HepG2 (cell line): ENCODE results near the gene HECTD1. TPM values are rescaled to one million over a fixed set of nuclear protein-coding genes. Genes with fewer than 3 reads are reported as not detected.
A peak's percentile ranks its signal among the peaks of the same experiment; 100 is the strongest.

Experiments
- HDAC6 ChIP-seq: fragments of 200-600 bp; sonication (generic); IDR thresholded peaks from 2 replicates; pipeline ENCODE4 v1.7.0; 2017; ENCODE audit warnings: mild to moderate bottlenecking, antibody characterized with exemption, low read length, low read depth
- MATR3 ChIP-seq: sonication (generic); formaldehyde crosslinking; IDR thresholded peaks from 2 replicates; pipeline ENCODE4 v1.4.0; 2020; ENCODE audit warnings: missing genetic modification reagents
- RBM39 ChIP-seq: fragments of 200-400 bp; formaldehyde crosslinking; IDR thresholded peaks from one replicate; pipeline ENCODE4 v1.6.1; 2018; ENCODE audit warnings: antibody characterized with exemption, mild to moderate bottlenecking, low read depth, low read length; ENCODE audit not compliant: poor library complexity, severe bottlenecking
- SIX1 ChIP-seq: sonication (generic); formaldehyde crosslinking; IDR thresholded peaks from 2 replicates; pipeline ENCODE4 v1.4.0; 2020; ENCODE audit warnings: missing genetic modification reagents, borderline replicate concordance
- SP140L ChIP-seq: sonication (generic); formaldehyde crosslinking; IDR thresholded peaks from 2 replicates; pipeline ENCODE4 v1.4.0; 2020; ENCODE audit warnings: missing genetic modification reagents, borderline replicate concordance
- SRF ChIP-seq: IDR thresholded peaks from 2 replicates; pipeline ENCODE4 v1.6.1; 2011; ENCODE audit warnings: mild to moderate bottlenecking, low read depth, low read length, moderate library complexity
- SRSF4 ChIP-seq: fragments of 200-400 bp; formaldehyde crosslinking; IDR thresholded peaks from one replicate; pipeline ENCODE4 v1.6.1; 2018; ENCODE audit warnings: mild to moderate bottlenecking, low read depth, low read length, moderate library complexity; ENCODE audit not compliant: poor library complexity, severe bottlenecking
- TEAD2 ChIP-seq: sonication (generic); formaldehyde crosslinking; IDR thresholded peaks from 2 replicates; pipeline ENCODE4 v1.9.0; 2021; ENCODE audit warnings: missing genetic modification reagents
- TFAP4 ChIP-seq: sonication (generic); IDR thresholded peaks from 2 replicates; pipeline ENCODE4 v1.6.1; 2016; ENCODE audit warnings: low read depth, borderline replicate concordance
- THAP9 ChIP-seq: sonication (generic); formaldehyde crosslinking; IDR thresholded peaks from 2 replicates; pipeline ENCODE4; 2020; ENCODE audit warnings: missing genetic modification reagents, mild to moderate bottlenecking, borderline replicate concordance
- XRCC5 ChIP-seq: fragments of 200-400 bp; formaldehyde crosslinking; optimal IDR thresholded peaks from 2 replicates; pipeline ENCODE3; 2017; ENCODE audit warnings: mild to moderate bottlenecking, low read length
- ZBTB10 ChIP-seq: sonication (generic); formaldehyde crosslinking; IDR thresholded peaks from 2 replicates; pipeline ENCODE4 v1.4.0; 2020; ENCODE audit warnings: missing genetic modification reagents, borderline replicate concordance
- ZBTB8A ChIP-seq: sonication (generic); formaldehyde crosslinking; IDR thresholded peaks from 2 replicates; pipeline ENCODE4 v1.4.0; 2020; ENCODE audit warnings: mild to moderate bottlenecking, low read depth, missing genetic modification reagents, borderline replicate concordance
- ZNF17 ChIP-seq: sonication (generic); formaldehyde crosslinking; IDR thresholded peaks from 2 replicates; pipeline ENCODE4 v1.5.0; 2020; ENCODE audit warnings: mild to moderate bottlenecking, missing genetic modification reagents
- ZNF230 ChIP-seq: sonication (generic); formaldehyde crosslinking; IDR thresholded peaks from 2 replicates; pipeline ENCODE4 v1.4.0; 2020; ENCODE audit warnings: mild to moderate bottlenecking, missing genetic modification reagents
- ZNF251 ChIP-seq: sonication (generic); formaldehyde crosslinking; IDR thresholded peaks from 2 replicates; pipeline ENCODE4 v1.9.0; 2021; ENCODE audit warnings: mild to moderate bottlenecking, missing genetic modification reagents
- ZNF275 ChIP-seq: sonication (generic); formaldehyde crosslinking; IDR thresholded peaks from 2 replicates; pipeline ENCODE4 v1.8.0; 2022; ENCODE audit warnings: missing genetic modification reagents, mild to moderate bottlenecking, inconsistent platforms, borderline replicate concordance
- ZNF567 ChIP-seq: sonication (generic); formaldehyde crosslinking; IDR thresholded peaks from 2 replicates; pipeline ENCODE4 v1.8.1; 2023; ENCODE audit warnings: mild to moderate bottlenecking, missing genetic modification reagents, borderline replicate concordance
- ZNF891 ChIP-seq: sonication (generic); formaldehyde crosslinking; IDR thresholded peaks from 2 replicates; pipeline ENCODE4 v1.5.0; 2020; ENCODE audit warnings: mild to moderate bottlenecking, missing genetic modification reagents
- polyA plus RNA-seq, 8 experiments: library from polyadenylated mRNA; depleted of rRNA in 3 of 8; stranded (reverse) in 7 of 8; unstranded in 1 of 8; fragments of >200 nt; fragmentation: Illumina TruSeq in 4 of 8; extraction: Trizol in 4 of 8; gene quantifications; 2 replicates each; pipeline versions ENCODE4 v1.2.1 to v1.2.3, GENCODE V29; 2011 to 2016; ENCODE audit warnings: low read depth in 4 of 8, missing spikeins in 1 of 8, mixed read lengths in 1 of 8; ENCODE audit not compliant: insufficient read depth in 1 of 8
- total RNA-seq, 5 experiments: library from RNA; depleted of rRNA; stranded (reverse); fragments of >200 nt; fragmentation: Illumina TruSeq; extraction: Trizol; gene quantifications; 2 replicates each; pipeline ENCODE4 v1.2.3, GENCODE V29; 2016; ENCODE audit warnings: low read depth in 1 of 5
- TF ChIP-seq, protein P1 (sequence below): sonication (generic); formaldehyde crosslinking; IDR thresholded peaks from 2 replicates; pipeline ENCODE4 v1.4.0; 2020; ENCODE audit warnings: missing genetic modification reagents

The HECTD1 gene
- total and polyA plus RNA-seq, 2 of the 13 experiments (the other 11 are each of a cell fraction or from before 2014, with no cell fraction given), result 312 to 560 TPM

DNA sequence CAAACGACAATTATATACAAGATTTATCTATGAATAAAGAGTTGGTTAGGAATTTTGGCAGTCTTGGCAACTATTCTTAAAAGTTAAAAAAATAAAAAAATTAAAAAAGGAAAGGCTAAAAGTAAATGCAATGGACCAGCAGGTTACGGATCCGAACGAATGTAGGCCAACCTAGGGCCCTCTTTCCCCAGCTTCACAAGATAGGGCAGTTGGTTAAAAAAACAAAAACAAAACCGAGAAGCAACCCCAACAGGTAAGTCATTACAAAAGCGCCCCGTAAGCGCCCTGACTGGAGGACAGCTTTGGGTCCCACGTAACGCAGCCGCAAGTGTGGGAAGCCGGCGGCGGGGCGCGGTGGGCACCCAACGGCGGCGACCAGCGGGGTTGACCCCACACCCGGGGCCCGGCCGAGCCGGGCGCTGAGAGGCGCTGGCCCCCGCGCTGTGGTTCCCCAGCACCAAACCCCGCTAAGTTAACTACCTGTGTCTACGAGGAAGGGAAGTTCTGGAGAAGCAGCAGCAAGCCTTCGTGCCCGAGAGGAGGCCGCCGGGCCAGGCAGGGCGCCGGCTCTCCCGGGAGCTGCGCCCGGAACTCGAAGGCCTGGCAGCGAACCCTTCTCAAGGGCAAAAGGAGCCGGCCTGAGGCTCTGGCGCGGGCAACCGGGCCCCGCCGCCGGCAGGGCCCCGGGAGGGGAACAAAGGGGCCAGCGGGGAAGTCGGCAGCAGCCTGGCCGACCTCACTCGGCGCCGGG is 882 bp downstream of the HECTD1 start (continued):
- TF ChIP-seq THAP9 (CRISPR knock-in tag) (0 out of 2 replicates have a peak, but pooled peaks have one; percentile 5), HDAC6 (peak; percentile 55; the same call in 1 of the 2 replicates), ZNF17 (CRISPR knock-in tag) (peak; percentile 90), ZBTB8A (CRISPR knock-in tag) (0 out of 2 replicates have a peak, but pooled peaks have one; percentile 24), ZNF275 (CRISPR knock-in tag) (no peak), ZNF251 (CRISPR knock-in tag) (no peak), SRSF4 (no peak), ZBTB10 (CRISPR knock-in tag) (no peak), MATR3 (CRISPR knock-in tag) (no peak), ZNF567 (CRISPR knock-in tag) (no peak), RBM39 (peak; percentile 77), SIX1 (CRISPR knock-in tag) (peak; percentile 32; the same call in 1 of the 2 replicates), SRF (no peak), TEAD2 (CRISPR knock-in tag) (0 out of 2 replicates have a peak, but pooled peaks have one; percentile 20), ZNF891 (CRISPR knock-in tag) (no peak), TFAP4 (no peak), XRCC5 (peak; percentile 66), ZNF230 (CRISPR knock-in tag) (0 out of 2 replicates have a peak, but pooled peaks have one; percentile 26), SP140L (CRISPR knock-in tag) (no peak)
- TF ChIP-seq, protein P1, sequence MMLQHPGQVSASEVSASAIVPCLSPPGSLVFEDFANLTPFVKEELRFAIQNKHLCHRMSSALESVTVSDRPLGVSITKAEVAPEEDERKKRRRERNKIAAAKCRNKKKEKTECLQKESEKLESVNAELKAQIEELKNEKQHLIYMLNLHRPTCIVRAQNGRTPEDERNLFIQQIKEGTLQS, result 0 out of 2 replicates have a peak, but pooled peaks have one; percentile 48
